GM12865 (cell line): ENCODE results near the gene NPC1.

Experiments
- DNase-seq: peaks from one replicate; pipeline ENCODE4 v3.0.0; 2010; ENCODE audit warnings: low read depth
- H3K4me3 ChIP-seq: 2 replicates; pipeline ENCODE4 v1.5.1; 2011; ENCODE audit warnings: mild to moderate bottlenecking, low read depth, low read length, control low read depth
- CTCF ChIP-seq: IDR thresholded peaks from 2 replicates; pipeline ENCODE4 v1.5.1; 2011; ENCODE audit warnings: low read length, control low read depth, low read depth, inconsistent platforms; ENCODE audit not compliant: insufficient read depth; ENCODE audit errors: missing control alignments

Gene NPC1

GRCh38 chr18:23585897-23586248, 433 bp downstream of the NPC1 start:
- H3K4me3 ChIP-seq: peak overlapping the region; percentile 100
- TF ChIP-seq CTCF: no peak
- DNase-seq: no peak

GRCh38 chr18:23585007-23585871, 1.1 kb downstream of the NPC1 start:
- peak; percentile 40 for DNase-seq
- peak overlapping the region; percentile 100 for H3K4me3 ChIP-seq
- no peak for TF ChIP-seq CTCF

GRCh38 chr18:23584019-23584983, 2.0 kb downstream of the NPC1 start:
- TF ChIP-seq CTCF: no peak
- H3K4me3 ChIP-seq: peak overlapping the region; percentile 100
- DNase-seq: no peak

- no peak for TF ChIP-seq CTCF
- DNase-seq: no peak
- no peak overlapping the region for H3K4me3 ChIP-seq
These were observed 3.0 kb downstream of the NPC1 start for GRCh38 chr18:23583071-23583865.

GRCh38 chr18:23580677-23581367, 5.5 kb downstream of the NPC1 start:
- H3K4me3 ChIP-seq: no peak overlapping the region
- no peak for DNase-seq
- TF ChIP-seq CTCF: no peak
